Measurements from ENCODE around the gene RASGEF1C. TPM values are rescaled to one million over a fixed set of nuclear protein-coding genes. Genes with fewer than 3 reads are reported as not detected.
A peak's percentile ranks its signal among the peaks of the same experiment; 100 is the strongest.

Gene RASGEF1C
- total RNA-seq, 2 experiments from 2014 or later = not detected

DNA sequence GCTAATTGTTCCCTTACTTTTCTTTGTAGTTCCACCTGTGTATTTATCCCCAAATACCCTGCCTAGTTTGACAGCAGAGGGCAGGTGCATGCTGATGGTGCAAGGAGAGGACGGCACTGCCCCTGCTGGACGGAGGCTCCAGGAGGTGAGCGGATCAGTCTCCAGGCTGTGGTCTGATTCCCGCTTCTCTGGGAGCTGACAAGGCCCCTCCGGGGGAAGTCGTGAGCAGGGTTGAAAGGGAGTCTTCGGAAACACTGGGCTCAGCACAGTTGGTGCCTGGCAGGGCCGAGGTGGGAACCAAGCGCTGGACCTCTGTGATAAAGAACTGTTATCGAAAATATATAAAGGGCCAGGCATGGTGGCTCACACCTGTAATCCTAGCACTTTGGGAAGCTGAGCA, 52.9 kb downstream of the RASGEF1C start:
- Histone ChIP-seq H3K36me3 (ENCODE audit: insufficient read depth, low read length) (no peaks in the 10 kb centered on the region), H3K27me3 (ENCODE audit: control insufficient read depth in 1 of 2, insufficient read depth in 2 of 2, low read length in 2 of 2) (peaks cover 0 to under 1% of the 10 kb centered on the region in 2 experiments), H3K4me3 (ENCODE audit: low read length) (no peak overlapping the region), H3K4me1 (ENCODE audit: insufficient read depth, low read length) (no peaks in the 10 kb centered on the region), H3K9me3 (ENCODE audit: control insufficient read depth in 1 of 2, insufficient read depth in 1 of 2, low read length in 2 of 2) (peaks cover 0 to 17% of the 10 kb centered on the region in 2 experiments), H3K27ac (ENCODE audit: low read depth in 1 of 2, low read length in 2 of 2) (no peak overlapping the region)
- Mint-ChIP-seq H3K4me1 (ENCODE audit: low read depth) (no peaks in the 10 kb centered on the region), H3K4me3 (no peak overlapping the region), H3K27ac (no peak overlapping the region), H3K9me3 (no peaks in the 10 kb centered on the region), H3K27me3 (peaks cover 24% of the 10 kb centered on the region), H3K36me3 (ENCODE audit: low read depth) (no peaks in the 10 kb centered on the region)
- ChIA-PET POLR2A (no interaction called here), CTCF (no interaction called here)
- DNase-seq (no peak), ATAC-seq (ENCODE audit: poor library complexity) (no peak)
- intact Hi-C loops (cut with DNase I, micrococcal nuclease) = no loop called here
- TF ChIP-seq, protein P1, sequence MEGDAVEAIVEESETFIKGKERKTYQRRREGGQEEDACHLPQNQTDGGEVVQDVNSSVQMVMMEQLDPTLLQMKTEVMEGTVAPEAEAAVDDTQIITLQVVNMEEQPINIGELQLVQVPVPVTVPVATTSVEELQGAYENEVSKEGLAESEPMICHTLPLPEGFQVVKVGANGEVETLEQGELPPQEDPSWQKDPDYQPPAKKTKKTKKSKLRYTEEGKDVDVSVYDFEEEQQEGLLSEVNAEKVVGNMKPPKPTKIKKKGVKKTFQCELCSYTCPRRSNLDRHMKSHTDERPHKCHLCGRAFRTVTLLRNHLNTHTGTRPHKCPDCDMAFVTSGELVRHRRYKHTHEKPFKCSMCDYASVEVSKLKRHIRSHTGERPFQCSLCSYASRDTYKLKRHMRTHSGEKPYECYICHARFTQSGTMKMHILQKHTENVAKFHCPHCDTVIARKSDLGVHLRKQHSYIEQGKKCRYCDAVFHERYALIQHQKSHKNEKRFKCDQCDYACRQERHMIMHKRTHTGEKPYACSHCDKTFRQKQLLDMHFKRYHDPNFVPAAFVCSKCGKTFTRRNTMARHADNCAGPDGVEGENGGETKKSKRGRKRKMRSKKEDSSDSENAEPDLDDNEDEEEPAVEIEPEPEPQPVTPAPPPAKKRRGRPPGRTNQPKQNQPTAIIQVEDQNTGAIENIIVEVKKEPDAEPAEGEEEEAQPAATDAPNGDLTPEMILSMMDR (IDR thresholded peaks at IDR 0.05) = no peak

DNA sequence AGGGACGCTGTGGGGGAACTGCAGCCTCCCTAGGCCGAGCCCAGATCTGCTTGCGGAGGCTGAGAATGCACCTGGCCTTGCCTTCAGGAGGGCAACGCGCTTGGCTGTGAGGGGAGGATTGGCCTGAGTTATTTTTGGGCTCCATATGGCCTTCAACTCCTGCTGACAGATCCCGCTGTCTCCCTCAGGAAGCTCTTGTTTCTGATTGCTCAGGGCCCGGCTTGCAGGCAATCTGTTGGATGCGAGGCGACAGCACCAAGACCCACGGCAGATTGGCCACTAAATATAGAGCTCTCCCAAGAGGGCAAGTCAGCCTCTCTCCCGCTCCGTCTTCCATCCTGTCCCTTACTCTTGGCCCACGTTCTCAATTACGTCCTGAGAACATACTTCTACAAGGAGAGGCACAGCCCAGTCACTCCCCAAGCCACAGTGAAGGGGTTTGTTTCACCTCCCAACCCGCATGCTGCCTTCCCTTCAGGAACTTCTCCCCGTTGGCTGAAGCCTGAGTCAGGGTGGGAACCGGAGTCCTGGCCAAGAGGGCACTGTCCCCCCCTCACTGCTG, 53.6 kb downstream of the RASGEF1C start:
- no peaks in the 10 kb centered on the region for H3K36me3 Mint-ChIP-seq (ENCODE audit: low read depth)
- no peaks in the 10 kb centered on the region for H3K4me1 Mint-ChIP-seq (ENCODE audit: low read depth)
- CTCF ChIA-PET = no interaction called here
- no peak overlapping the region for H3K27ac ChIP-seq (ENCODE audit: low read depth in 1 of 2, low read length in 2 of 2)
- POLR2A ChIA-PET = no interaction called here
- no peaks in the 10 kb centered on the region for H3K9me3 Mint-ChIP-seq
- ATAC-seq (ENCODE audit: poor library complexity) (no peak), DNase-seq (peak in 1 of 14 experiments; percentile 1)
- H3K4me1 ChIP-seq (ENCODE audit: insufficient read depth, low read length) = no peaks in the 10 kb centered on the region
- no peaks in the 10 kb centered on the region for H3K36me3 ChIP-seq (ENCODE audit: insufficient read depth, low read length)
- no peaks in the 10 kb centered on the region for H3K27me3 ChIP-seq (ENCODE audit: control insufficient read depth in 1 of 2, insufficient read depth in 2 of 2, low read length in 2 of 2)
- H3K27me3 Mint-ChIP-seq = peaks cover 17% of the 10 kb centered on the region
- no peak overlapping the region for H3K27ac Mint-ChIP-seq
- H3K9me3 ChIP-seq (ENCODE audit: control insufficient read depth in 1 of 2, insufficient read depth in 1 of 2, low read length in 2 of 2) = peaks cover 0 to 17% of the 10 kb centered on the region in 2 experiments
- TF ChIP-seq, protein P1 (IDR thresholded peaks at IDR 0.05) = no peak
- no peak overlapping the region for H3K4me3 Mint-ChIP-seq
- intact Hi-C loops (cut with DNase I, micrococcal nuclease) = no loop called here
- no peak overlapping the region for H3K4me3 ChIP-seq (ENCODE audit: low read length)

DNA sequence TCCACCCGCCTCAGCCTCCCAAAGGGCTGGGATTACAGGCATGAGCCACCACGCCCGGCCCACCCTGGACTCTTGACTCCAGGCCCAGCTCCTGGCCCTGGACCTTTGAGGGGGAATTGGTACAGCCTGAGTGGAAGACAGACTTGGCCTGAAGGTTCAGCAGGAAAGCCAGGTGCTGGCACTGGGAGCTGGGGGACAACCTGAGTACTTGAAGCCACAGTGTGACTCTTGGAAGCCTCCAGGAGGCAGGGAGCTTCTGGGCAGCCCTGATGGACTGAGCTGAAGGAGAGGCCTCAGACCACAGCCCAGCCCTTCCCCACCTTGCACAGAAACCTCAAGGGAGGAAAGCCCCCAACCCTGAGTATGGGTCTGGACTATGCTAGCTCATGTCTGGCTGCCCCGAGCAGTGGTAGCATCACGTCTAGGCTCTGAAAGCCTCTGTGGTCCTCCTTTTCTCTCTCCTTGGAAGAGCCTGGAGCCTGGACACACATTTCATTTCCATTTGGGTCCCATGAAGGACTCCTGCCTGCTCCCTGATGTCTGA, 54.1 kb downstream of the RASGEF1C start:
- TF ChIP-seq, protein P1 (IDR thresholded peaks at IDR 0.05) = no peak
- no peak for ATAC-seq (ENCODE audit: poor library complexity)
- H3K27me3 Mint-ChIP-seq = peaks cover 20% of the 10 kb centered on the region
- no peaks in the 10 kb centered on the region for H3K27me3 ChIP-seq (ENCODE audit: control insufficient read depth in 1 of 2, insufficient read depth in 2 of 2, low read length in 2 of 2)
- ChIA-PET POLR2A (no interaction called here), CTCF (no interaction called here)
- intact Hi-C loops (cut with DNase I, micrococcal nuclease) = no loop called here
- no peaks in the 10 kb centered on the region for H3K36me3 Mint-ChIP-seq (ENCODE audit: low read depth)
- DNase-seq = peak in 1 of 14 experiments; percentile 2
- H3K27ac ChIP-seq (ENCODE audit: low read depth in 1 of 2, low read length in 2 of 2) = no peak overlapping the region
- no peak overlapping the region for H3K27ac Mint-ChIP-seq
- no peak overlapping the region for H3K4me3 Mint-ChIP-seq
- no peaks in the 10 kb centered on the region for H3K36me3 ChIP-seq (ENCODE audit: insufficient read depth, low read length)
- H3K9me3 ChIP-seq (ENCODE audit: control insufficient read depth in 1 of 2, insufficient read depth in 1 of 2, low read length in 2 of 2) = peaks cover 3 to 17% of the 10 kb centered on the region in 2 experiments
- H3K4me1 Mint-ChIP-seq (ENCODE audit: low read depth) = no peaks in the 10 kb centered on the region
- no peak overlapping the region for H3K4me3 ChIP-seq (ENCODE audit: low read length)
- H3K4me1 ChIP-seq (ENCODE audit: insufficient read depth, low read length) = no peaks in the 10 kb centered on the region
- peaks cover 3% of the 10 kb centered on the region for H3K9me3 Mint-ChIP-seq
